ENCODE results near the gene RDH16.
"Not testable (repeated sequence)": the region's sequence is repeated elsewhere in the genome, so short reads cannot be mapped to it uniquely, and the experiment has no call there.

RDH16 gene

DNA sequence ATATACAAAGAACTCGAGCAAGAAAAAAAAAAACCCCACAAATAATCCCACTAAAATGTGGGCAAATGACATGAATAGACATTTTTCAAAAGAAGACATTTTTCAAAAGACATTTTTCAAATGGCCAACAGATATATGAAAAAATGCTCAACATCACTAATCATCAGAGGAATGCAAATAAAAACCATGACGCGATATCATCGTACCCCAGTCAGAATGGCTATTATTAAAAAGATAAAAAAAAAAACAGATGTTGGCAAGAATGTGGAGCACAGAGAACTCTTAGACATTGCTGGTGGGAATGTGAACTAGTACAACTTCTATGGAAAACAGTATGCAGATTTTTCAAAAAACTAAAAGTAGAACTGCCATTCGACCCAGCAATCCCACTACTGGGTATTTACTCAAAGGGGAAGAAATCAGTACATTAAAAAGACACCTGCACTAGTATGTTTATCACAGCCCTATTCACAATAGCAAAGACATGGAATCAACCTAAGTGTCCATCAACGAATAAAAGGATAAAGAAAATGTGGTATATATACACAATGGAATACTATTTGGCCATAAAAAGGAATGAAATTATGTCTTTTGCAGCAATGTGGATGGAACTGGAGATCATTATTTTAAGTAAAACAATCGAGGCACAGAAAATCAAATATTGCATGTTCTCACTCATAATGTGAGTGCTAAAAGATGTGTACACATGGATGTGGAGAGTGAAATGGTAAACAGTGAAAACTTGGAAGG lies 32.6 kb upstream of the RDH16 start:
- DNase-seq (ENCODE audit: low read depth in 2 of 2), result no peak

DNA sequence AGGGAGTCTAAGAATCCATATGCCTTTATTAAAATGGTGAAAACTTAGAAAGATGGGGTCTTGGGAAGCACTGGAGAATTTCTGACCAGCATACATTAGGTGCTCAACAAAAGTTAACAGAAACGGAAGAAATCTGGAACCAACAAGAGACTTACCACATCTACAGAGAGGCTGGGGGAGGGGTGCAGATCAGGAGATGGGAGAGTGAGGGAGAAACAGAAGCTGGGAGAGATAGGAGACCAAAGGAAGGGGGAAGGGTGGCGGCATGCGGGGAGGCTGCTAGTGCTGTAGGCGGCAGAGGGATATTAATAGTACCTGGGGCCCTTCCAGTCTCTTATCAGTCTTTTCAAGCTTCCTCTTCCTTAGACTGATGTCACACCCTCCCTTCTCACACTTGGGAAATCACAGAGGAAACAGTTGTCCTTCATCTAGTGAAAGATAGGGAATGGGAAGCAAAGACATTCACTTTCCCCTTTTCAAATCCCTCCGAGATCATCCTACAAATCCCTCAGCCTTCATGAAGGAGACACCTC lies 30.9 kb upstream of the RDH16 start:
- no peak for DNase-seq (ENCODE audit: low read depth in 2 of 2)

- peak; percentile 47 to 61 for DNase-seq (ENCODE audit: low read depth in 2 of 2)
Measured at GRCh38 chr12:56987551-56988053, 30.2 kb upstream of the RDH16 start.

- DNase-seq (ENCODE audit: low read depth in 2 of 2), result no peak
Measured at GRCh38 chr12:56987011-56987410, 29.6 kb upstream of the RDH16 start.

- DNase-seq (ENCODE audit: low read depth in 2 of 2), result not testable (repeated sequence)
Measured at GRCh38 chr12:56985714-56986113, 28.3 kb upstream of the RDH16 start.

DNA sequence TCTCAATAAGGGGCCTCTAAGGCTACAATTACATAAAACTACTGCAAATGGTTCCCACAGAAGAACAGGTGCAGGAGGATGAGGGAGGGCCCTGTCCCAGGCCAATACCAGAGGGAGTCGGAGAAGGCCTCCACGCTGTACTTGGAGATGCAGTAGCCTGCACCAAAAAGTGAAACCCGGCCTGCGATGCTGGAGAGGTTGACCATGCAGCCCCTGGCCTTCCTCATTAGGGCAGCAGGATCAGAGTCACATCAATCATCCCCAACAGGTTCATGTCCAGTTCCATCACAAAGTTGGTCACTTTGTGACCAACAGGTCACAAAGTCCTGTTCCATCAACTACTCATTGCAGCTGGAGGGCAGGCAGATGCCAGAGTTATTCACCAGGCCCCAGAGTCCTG lies 26.0 kb upstream of the RDH16 start:
- no peak for DNase-seq (ENCODE audit: low read depth in 2 of 2)

DNA sequence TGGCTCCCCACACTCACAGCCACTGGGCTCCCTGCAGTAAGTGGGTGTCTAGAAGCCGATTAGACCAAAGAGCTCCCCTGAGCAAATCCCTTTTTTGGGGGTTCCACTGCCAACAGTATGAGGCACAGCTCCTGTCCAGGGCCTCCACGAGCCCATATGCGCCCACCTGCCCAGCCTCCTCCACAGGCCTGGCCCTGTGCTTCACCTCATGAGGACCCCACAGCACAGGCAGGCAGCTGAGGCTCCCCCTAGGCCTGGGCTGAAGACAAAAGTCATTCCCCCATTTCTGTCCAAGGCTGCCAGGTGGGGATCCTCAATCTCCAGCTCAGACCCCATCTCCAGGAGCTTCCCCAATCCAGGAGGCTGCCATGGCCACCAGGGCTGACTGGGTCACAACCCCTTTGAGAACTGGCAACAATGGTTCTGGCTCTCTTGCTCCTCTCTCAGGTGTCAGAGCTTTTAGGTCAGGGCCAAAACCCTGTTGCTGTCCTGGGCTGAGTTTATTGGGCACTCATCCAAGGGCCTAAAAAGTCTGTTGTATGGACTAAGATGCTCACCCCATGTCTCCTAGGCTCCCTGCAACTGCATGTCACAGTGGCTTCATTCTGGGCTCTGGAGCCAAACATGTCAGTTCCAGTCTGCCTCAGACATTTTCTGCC lies 25.3 kb upstream of the RDH16 start:
- DNase-seq (ENCODE audit: low read depth in 2 of 2), result not testable (repeated sequence)

- no peak for DNase-seq (ENCODE audit: low read depth in 2 of 2)
Measured at GRCh38 chr12:56980941-56981530, 23.6 kb upstream of the RDH16 start.

- no peak for DNase-seq (ENCODE audit: low read depth in 2 of 2)
Measured at GRCh38 chr12:56980268-56980667, 22.9 kb upstream of the RDH16 start.

DNA sequence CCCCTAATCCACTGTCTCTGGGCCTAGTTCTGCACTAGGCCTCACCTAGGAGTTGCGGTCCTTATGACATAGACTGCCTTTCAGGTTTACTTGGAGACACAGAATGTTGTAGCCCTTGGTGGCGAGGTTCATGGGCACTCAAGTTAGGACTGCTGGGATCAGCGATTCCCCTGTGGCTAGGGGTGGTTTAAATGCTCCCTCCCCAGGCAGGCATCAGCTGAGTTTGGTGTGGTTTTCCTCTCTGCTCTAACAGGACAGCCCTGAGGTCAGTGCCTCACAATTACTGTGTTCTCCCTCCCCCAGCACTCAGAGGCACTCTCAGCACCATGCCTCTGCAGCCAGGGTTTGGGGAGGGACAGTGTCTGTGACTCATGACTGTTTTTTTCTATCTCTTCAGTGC lies 22.2 kb upstream of the RDH16 start:
- no peak for DNase-seq (ENCODE audit: low read depth in 2 of 2)

DNA sequence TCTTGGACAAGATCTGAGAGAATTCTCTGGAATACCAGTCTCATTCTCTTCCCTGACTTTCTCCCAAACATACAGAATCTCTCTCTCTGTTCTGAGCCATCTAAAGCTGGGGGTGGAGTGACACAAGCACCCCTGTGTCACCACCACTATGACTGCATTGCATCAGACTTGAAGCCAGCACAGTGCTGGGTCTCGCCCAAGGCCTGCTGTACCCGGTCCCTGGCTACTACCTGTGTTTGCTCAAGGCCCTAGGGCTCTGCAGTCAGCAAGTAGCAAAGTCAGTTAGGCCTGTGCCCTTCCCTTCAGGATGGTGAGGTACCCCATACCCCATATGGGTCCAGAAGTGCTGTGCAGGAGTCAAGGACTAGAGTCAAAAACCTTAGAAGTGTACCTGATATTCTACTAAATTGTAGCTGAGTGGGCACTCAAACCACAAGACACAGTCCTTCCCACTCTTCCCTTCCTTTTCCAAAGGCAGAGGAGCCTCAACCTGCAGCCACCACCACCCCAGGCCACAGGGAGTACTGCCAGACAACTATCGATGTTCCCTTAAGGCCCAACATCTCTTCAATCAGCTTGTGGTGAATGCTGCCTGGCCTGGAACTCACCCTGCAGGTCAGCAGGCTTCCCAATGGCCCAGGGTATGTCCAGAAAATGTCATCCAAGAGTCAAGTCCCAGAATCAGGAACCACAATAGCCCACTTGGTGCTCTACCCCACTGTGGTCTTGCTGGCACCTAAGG lies 21.2 kb upstream of the RDH16 start:
- no peak for DNase-seq (ENCODE audit: low read depth in 2 of 2)

DNA sequence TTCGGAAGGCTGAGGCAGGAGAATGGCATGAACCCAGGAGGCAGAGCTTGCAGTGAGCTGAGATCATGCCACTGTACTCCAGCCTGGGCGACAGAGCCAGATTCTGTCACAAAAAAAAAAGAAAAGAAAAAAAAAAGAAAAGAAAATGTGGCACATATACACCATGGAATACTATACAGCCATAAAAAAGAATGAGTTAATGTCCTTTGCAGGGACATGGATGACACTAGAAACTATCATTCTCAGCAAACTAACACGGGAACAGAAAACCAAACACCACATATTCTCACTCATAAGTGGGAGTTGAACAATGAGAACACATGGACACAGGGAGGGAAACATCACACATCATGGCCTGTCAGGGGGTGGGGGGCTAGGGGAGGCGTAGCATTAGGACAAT lies 20.0 kb upstream of the RDH16 start:
- DNase-seq (ENCODE audit: low read depth in 2 of 2), result not testable (repeated sequence)

DNA sequence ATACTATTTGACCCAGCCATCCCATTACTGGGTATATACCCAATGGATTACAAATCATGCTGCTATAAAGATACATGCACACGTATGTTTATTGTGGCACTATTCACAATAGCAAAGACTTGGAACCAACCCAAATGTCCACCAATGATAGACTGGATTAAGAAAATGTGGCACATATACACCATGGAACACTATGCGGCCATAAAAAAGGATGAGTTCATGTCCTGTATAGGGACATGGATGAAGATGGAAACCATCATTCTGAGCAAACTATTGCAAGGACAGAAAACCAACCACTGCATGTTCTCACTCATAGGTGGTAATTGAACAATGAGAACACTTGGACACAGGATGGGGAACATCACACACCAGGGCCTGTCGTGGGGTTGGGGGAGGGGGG lies 16.8 kb upstream of the RDH16 start:
- DNase-seq (ENCODE audit: low read depth in 2 of 2), result not testable (repeated sequence)

DNA sequence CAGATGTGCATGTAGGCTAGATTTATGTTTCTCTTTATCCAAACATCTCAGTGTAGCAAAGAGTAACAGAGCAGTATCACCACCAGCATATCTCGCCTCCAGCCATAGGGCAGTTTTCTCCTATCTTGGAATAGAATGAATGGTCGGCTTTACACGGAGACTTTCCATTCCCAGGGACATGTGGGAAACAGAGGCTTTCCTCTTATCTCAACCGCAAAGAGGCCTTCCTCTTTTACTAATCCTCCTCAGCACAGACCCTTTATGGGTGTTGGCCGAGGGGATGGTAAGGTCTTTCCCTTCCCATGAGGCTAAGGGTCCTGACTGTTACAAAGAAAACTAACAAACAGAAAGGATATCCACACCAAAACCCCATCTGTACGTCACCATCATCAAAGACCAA lies 11.5 kb upstream of the RDH16 start:
- DNase-seq (ENCODE audit: low read depth in 2 of 2), result not testable (repeated sequence)

- not testable (repeated sequence) for DNase-seq (ENCODE audit: low read depth in 2 of 2)
Measured at GRCh38 chr12:56965997-56966642, 8.7 kb upstream of the RDH16 start.

DNA sequence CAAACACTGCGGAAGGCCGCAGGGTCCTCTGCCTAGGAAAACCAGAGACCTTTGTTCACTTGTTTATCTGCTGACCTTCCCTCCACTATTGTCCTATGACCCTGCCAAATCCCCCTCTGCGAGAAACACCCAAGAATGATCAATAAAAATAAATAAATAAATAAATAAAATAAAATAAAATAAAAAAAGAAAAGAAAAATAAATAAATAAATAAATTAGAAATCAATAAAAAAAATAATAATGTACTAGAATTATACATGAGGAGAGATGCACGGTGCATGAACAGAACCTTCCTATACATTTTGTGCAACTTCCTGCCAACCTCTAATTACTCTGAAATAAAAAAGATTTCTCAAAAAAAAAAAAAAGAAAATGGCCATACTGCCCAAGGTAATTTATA lies 7.7 kb upstream of the RDH16 start:
- not testable (repeated sequence) for DNase-seq (ENCODE audit: low read depth in 2 of 2)

DNA sequence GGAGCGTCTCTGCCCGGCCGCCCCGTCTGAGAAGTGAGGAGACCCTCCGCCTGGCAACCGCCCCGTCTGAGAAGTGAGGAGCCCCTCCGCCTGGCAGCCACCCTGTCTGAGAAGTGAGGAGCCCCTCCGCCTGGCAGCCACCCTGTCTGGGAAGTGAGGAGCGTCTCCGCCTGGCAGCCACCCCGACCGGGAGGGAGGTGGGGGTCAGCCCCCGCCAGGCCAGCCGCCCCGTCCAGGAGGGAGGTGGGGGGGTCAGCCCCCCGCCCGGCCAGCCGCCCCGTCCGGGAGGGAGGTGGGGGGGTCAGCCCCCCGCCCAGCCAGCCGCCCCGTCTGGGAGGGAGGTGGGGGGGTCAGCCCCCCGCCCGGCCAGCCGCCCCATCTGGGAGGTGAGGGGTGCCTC lies 6.1 kb upstream of the RDH16 start:
- DNase-seq (ENCODE audit: low read depth in 2 of 2), result not testable (repeated sequence)

DNA sequence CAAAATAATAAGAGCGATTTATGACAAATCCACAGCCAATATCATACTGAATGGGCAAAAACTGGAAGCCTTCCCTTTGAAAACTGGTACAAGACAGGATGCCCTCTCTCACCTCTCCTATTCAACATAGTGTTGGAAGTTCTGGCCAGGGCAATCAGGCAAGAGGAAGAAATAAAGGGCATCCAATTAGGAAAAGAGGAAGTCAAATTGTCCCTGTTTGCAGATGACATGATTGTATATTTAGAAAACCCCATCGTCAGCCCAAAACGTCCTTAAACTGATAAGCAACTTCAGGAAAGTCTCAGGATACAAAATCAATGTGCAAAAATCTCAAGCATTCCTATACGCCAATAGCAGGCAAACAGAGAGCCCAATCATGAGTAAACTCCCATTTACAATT lies 4.8 kb upstream of the RDH16 start:
- DNase-seq (ENCODE audit: low read depth in 2 of 2), result not testable (repeated sequence)

DNA sequence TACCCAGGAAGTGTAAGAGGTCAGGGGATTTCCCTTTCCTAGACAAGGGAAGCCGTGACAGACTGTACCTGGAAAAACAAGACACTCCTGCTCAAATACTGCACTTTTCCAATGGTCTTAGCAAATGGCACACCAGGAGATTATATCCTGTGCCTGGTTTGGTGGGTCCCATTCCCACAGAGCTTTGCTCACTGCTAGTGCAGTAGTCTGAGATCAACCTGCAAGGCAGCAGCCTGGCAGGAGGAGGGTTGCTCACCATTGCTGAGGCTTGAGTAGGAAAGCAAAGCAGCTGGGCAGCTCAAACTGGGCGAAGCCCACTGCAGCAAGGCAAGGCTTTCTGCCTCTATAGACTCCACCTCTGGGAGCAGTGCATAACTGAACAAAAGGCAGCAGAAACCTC lies 1.0 kb upstream of the RDH16 start:
- DNase-seq (ENCODE audit: low read depth in 2 of 2), result no peak

GRCh38 chr12:56955631-56956256 lies 1.7 kb downstream of the RDH16 start:
- DNase-seq (ENCODE audit: low read depth in 2 of 2), result no peak

DNA sequence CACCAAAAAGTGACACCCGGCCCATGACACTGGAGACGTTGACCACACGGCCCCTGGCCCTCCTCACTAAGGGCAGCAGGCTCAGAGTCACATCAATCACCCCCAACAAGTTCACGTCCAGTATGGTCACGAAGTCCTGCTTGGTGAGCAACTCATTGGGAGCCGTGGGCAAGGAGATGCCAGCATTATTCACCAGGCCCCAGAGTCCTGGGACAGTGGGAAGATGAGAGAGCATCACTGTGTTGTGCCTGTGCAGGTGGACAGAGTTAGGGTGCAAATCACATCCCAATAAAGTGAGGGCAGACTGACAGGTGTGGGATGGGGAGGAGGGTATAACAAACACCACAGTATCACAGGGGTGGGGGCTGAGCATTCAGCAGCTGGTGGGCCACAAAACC lies 2.5 kb downstream of the RDH16 start:
- no peak for DNase-seq (ENCODE audit: low read depth in 2 of 2)
